PFSK-1 (cell line): Measurements from ENCODE around the gene MFSD8.
A peak's percentile ranks its signal among the peaks of the same experiment; 100 is the strongest.

Source experiments
- FOXP2 ChIP-seq: optimal IDR thresholded peaks from 2 replicates; pipeline ENCODE3; 2011; ENCODE audit warnings: borderline replicate concordance, control low read depth, inconsistent platforms; ENCODE audit not compliant: insufficient read depth; ENCODE audit errors: extremely low read length, extremely low read depth
- POLR2AphosphoS5 ChIP-seq: IDR thresholded peaks from 2 replicates; pipeline ENCODE4 v1.6.1; 2012; ENCODE audit warnings: low read depth, mild to moderate bottlenecking, control low read depth, low read length, moderate library complexity
- SIN3A ChIP-seq: IDR thresholded peaks from 2 replicates; pipeline ENCODE4 v1.6.1; 2012; ENCODE audit warnings: mild to moderate bottlenecking, low read length, moderate library complexity, borderline replicate concordance; ENCODE audit not compliant: insufficient read depth
- TAF1 ChIP-seq: IDR thresholded peaks from 2 replicates; pipeline ENCODE4 v1.6.1; 2012; ENCODE audit warnings: low read length, control low read depth, borderline replicate concordance; ENCODE audit not compliant: insufficient read depth
- TF ChIP-seq, protein P1 (sequence below), 2 experiments: IDR thresholded peaks; 2 replicates each; pipeline versions ENCODE4 v1.6.1 to v1.8.0; 2011 to 2012; ENCODE audit warnings: low read depth in 2 of 2, low read length in 2 of 2, control low read depth in 1 of 2, inconsistent platforms in 1 of 2, mild to moderate bottlenecking in 1 of 2, moderate library complexity in 1 of 2; ENCODE audit not compliant: insufficient read depth in 1 of 2

The MFSD8 gene

DNA sequence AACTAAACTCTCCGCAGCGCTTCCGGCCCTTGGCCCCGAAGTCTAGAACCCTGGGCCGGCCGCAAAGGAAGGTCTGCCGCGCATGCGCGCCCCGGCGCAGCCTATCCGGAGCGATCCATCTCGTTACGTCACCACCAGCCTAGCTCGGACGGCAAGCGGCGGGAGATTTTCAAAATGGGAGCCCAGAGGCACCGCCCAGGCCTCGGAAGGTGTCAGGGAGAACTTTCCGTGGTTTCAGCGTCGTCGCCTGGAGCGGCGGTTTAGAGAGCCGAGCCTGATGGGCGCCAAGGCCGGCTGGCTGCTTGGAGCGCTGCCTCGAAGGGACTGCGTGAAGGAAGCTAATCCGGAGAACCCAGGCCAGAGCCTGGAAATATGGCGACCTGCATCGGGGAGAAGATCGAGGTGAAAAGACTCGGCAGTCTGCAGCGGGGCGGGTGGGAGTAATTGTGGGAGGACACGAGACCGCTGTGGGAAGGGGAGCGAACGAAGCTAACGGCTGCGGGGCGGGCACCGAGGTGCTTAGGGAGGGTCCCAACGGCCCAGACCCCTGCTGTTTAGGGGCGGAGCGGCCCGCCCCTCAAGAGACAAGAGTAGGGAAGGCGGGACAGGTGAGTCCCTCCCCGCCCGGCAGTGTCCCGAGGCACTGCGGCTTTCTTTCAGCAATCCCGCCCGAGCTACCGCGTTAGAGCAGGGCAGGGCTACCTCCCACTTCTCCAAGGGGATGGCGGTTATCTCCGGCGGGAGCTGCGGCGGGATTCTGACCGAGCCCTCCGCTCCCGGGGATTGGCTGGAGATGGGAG lies 84.0 kb downstream of the MFSD8 start, which contains the start of gene PLK4:
Gene PLK4, plus strand, starts transcription at position 131 of the 800 bp plus-strand sequence. Its CDS starts 242 bp downstream, at position 373.
- TF ChIP-seq FOXP2 (no peak), SIN3A (peak; percentile 59; the same call in 1 of the 2 replicates), TAF1 (peak; percentile 64; the same call in 1 of the 2 replicates), POLR2AphosphoS5 (peak; percentile 76)
- TF ChIP-seq, protein P1, sequence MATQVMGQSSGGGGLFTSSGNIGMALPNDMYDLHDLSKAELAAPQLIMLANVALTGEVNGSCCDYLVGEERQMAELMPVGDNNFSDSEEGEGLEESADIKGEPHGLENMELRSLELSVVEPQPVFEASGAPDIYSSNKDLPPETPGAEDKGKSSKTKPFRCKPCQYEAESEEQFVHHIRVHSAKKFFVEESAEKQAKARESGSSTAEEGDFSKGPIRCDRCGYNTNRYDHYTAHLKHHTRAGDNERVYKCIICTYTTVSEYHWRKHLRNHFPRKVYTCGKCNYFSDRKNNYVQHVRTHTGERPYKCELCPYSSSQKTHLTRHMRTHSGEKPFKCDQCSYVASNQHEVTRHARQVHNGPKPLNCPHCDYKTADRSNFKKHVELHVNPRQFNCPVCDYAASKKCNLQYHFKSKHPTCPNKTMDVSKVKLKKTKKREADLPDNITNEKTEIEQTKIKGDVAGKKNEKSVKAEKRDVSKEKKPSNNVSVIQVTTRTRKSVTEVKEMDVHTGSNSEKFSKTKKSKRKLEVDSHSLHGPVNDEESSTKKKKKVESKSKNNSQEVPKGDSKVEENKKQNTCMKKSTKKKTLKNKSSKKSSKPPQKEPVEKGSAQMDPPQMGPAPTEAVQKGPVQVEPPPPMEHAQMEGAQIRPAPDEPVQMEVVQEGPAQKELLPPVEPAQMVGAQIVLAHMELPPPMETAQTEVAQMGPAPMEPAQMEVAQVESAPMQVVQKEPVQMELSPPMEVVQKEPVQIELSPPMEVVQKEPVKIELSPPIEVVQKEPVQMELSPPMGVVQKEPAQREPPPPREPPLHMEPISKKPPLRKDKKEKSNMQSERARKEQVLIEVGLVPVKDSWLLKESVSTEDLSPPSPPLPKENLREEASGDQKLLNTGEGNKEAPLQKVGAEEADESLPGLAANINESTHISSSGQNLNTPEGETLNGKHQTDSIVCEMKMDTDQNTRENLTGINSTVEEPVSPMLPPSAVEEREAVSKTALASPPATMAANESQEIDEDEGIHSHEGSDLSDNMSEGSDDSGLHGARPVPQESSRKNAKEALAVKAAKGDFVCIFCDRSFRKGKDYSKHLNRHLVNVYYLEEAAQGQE (IDR thresholded peaks at IDR 0.05; ENCODE audit: insufficient read depth in 1 of 2, low read depth in 2 of 2, low read length in 2 of 2) = peak in 1 of 2 experiments; percentile 45; a peak in 1 of 4 replicates

DNA sequence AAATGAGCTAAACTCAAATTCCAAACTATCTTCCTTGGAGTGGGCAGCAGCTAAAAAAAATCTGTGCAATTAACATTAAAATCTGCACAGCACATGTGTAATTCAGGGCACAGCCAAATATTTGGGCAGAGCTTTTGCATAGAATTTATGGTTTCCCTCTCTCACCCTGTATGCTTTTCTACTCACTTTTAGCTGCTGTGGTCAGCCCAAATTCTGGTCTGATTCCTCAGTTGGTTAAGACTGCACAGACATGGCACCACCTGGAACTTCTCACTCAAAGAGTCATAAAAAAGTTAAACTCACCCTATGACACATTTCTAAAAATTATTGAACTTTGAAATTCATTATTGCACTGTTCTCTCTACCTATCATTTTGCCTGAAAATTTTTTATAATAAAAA lies 89.2 kb downstream of the MFSD8 start:
- no peak for TF ChIP-seq TAF1
- no peak for TF ChIP-seq SIN3A
- TF ChIP-seq, protein P1 (IDR thresholded peaks at IDR 0.05; ENCODE audit: insufficient read depth in 1 of 2, low read depth in 2 of 2, low read length in 2 of 2) = no peak
- no peak for TF ChIP-seq FOXP2
- TF ChIP-seq POLR2AphosphoS5 = no peak

DNA sequence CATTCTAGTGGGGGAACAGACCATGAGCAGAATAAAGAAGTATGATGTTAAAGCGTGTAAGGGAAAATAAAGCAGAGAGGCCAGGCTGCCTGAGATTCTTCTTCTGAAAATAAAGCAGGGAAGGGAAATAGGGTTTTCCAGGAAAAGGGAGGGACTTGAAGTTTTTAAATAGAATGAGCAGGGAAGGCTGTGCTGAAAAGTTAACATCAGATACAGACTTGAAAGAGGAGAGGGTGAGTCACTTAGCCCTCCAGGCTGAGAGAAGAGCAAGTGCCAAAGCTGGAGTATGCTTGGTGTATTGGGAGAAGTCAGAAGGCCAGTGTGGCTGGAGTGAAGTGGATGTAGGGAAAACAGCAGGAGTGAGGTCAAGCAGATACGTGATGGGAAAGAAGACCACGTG lies 94.3 kb downstream of the MFSD8 start:
- no peak for TF ChIP-seq POLR2AphosphoS5
- TF ChIP-seq, protein P1 (IDR thresholded peaks at IDR 0.05; ENCODE audit: insufficient read depth in 1 of 2, low read depth in 2 of 2, low read length in 2 of 2) = 0 out of 4 replicates have a peak, but pooled peaks of 1 of the 2 experiments have one; percentile 22

DNA sequence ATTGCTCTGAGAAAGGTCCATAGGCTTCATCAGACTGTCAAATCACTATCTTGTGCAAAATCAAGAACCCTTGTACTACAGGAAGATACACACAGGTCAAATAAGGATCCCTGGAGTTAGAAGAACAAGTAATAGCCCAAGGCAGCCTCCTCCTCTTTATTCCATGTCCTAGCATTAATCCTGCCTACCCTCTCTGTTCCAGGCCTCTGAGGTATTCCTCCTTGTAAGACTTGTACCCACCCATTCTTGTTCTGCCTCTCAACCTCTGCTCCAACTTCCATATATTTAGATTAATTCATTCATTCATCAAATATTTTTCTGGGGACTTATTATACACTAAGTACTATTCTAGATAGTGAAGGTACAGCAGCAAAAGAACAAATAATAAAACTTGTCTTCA lies 94.7 kb downstream of the MFSD8 start:
- no peak for TF ChIP-seq TAF1
- no peak for TF ChIP-seq SIN3A
- no peak for TF ChIP-seq FOXP2
- TF ChIP-seq, protein P1 (IDR thresholded peaks at IDR 0.05; ENCODE audit: insufficient read depth in 1 of 2, low read depth in 2 of 2, low read length in 2 of 2) = no peak
- TF ChIP-seq POLR2AphosphoS5 = no peak
